Thyroid gland (tissue), 4 donors: ENCODE results near the gene ZNF394. TPM values are rescaled to one million over a fixed set of nuclear protein-coding genes. Genes with fewer than 3 reads are reported as not detected.

Source experiments
- DNase-seq, 2 donors: peaks; one replicate each; pipeline ENCODE4 v3.0.0-alpha.2; 2019
- H3K27ac ChIP-seq, 3 donors: fragments of 200-600 bp; sonication (generic); 1 replicate in 2 of 3; 2 replicates in 1 of 3; pipeline ENCODE4 v1.5.1; 2016 to 2019; ENCODE audit warnings: mild to moderate bottlenecking in 1 of 3, moderate library complexity in 1 of 3
- H3K27me3 ChIP-seq: fragments of 200-600 bp; sonication (generic); one replicate; pipeline ENCODE4 v1.5.1; 2019
- H3K36me3 ChIP-seq, 2 donors: fragments of 200-600 bp; sonication (generic); one replicate each; pipeline ENCODE4 v1.5.1; 2016 to 2019
- H3K4me1 ChIP-seq, 2 donors: fragments of 200-600 bp; sonication (generic); one replicate each; pipeline ENCODE4 v1.5.1; 2017 to 2019
- H3K4me3 ChIP-seq, 3 donors: fragments of 200-600 bp; sonication (generic); replicated peaks in 1 of 3; 1 replicate in 2 of 3; 2 replicates in 1 of 3; pipeline ENCODE4 v1.5.1; 2016; ENCODE audit warnings: mild to moderate bottlenecking in 1 of 3
- H3K9me3 ChIP-seq: fragments of 200-600 bp; sonication (generic); one replicate; pipeline ENCODE4 v1.5.1; 2017
- POLR2A ChIP-seq, 2 donors: fragments of 450-650 bp; IDR thresholded peaks; one replicate each; pipeline ENCODE4 v1.6.1; 2017; ENCODE audit warnings: antibody characterized with exemption in 2 of 2, mild to moderate bottlenecking in 2 of 2, moderate library complexity in 1 of 2
- WGBS, 2 donors: methylation state at CpG; one replicate each; pipeline ENCODE4 v1.1.5; 2017; 5-methylcytosine and 5-hydroxymethylcytosine counted together
- intact Hi-C: fragments of 100-400 bp; cut with DNase I; formaldehyde crosslinking; loops from one replicate; pipeline ENCODE4 v1.15.1; 2023
- total RNA-seq, 4 donors: library from RNA; depleted of rRNA; stranded (reverse); fragments of >200 nt; gene quantifications; one replicate each; pipeline ENCODE4 v1.2.3, GENCODE V29; 2016
- TF ChIP-seq, protein P1 (sequence below), 6 experiments: fragments of 200-600 bp in 3 of 6; fragments of 450-650 bp in 3 of 6; sonication (generic) in 3 of 6; IDR thresholded peaks; one replicate each; pipeline ENCODE4 v1.5.1; 2016 to 2019; ENCODE audit warnings: antibody characterized with exemption in 6 of 6, mild to moderate bottlenecking in 2 of 6, inconsistent platforms in 1 of 6, moderate library complexity in 1 of 6

ZNF394 gene
- total RNA-seq, 4 donors from 2014 or later, result 39.5 to 61.4 (median 46.1) TPM

DNA sequence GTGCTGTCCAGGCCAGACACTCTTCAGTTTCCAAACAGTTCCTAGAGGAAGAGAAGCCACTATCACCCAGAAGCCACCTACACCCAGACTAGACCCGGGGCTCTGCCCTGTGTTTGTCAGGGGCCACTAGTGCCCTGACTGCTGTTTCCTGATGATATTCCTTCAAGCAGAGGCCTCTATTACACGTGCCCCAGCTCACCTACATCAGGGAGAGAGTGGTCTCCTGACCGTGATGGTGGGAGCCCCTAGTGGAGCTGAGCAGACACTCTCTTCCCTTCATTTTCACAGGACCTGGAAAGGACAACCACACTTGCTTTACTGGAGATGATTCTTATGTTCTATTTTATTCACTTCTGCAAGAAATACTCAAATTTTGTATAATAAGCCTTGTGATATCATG lies 9.2 kb downstream of the ZNF394 start:
- Histone ChIP-seq H3K9me3 (no peaks in the 10 kb centered on the region), H3K4me1 (no peaks in the 10 kb centered on the region), H3K27me3 (no peaks in the 10 kb centered on the region), H3K27ac (no peak overlapping the region), H3K4me3 (no peak overlapping the region), H3K36me3 (peaks cover 21 to 26% of the 10 kb centered on the region in 2 donors)
- 46 to 68% methylated on average over 2 to 3 of the region's 3 CpGs for WGBS, 2 donors
- no peak for DNase-seq
- intact Hi-C loops, result no loop called here
- TF ChIP-seq, protein P1, sequence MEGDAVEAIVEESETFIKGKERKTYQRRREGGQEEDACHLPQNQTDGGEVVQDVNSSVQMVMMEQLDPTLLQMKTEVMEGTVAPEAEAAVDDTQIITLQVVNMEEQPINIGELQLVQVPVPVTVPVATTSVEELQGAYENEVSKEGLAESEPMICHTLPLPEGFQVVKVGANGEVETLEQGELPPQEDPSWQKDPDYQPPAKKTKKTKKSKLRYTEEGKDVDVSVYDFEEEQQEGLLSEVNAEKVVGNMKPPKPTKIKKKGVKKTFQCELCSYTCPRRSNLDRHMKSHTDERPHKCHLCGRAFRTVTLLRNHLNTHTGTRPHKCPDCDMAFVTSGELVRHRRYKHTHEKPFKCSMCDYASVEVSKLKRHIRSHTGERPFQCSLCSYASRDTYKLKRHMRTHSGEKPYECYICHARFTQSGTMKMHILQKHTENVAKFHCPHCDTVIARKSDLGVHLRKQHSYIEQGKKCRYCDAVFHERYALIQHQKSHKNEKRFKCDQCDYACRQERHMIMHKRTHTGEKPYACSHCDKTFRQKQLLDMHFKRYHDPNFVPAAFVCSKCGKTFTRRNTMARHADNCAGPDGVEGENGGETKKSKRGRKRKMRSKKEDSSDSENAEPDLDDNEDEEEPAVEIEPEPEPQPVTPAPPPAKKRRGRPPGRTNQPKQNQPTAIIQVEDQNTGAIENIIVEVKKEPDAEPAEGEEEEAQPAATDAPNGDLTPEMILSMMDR (IDR thresholded peaks at IDR 0.05), result no peak
- no peak for TF ChIP-seq POLR2A (IDR thresholded peaks at IDR 0.05)

DNA sequence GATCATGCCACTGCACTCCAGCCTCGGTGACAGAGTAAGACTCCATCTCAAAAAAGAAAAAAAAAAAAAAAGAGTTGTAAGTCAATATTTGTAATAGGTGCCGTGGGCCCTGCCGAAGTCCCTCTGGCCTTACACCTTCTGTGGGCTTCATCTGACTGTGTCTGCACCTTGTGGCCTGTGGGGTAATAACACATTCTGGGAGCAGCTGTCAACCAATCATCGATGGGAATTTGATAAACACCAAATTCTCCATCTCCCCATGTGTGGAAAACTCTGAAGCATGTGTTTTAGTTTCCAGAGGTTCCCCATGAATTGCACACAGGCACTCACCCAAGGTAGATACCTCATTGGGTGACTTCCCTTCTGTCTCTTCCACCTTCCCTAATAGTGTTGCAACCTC lies 10.8 kb downstream of the ZNF394 start:
- peaks cover 13 to 15% of the 10 kb centered on the region in 2 donors for H3K36me3 ChIP-seq

DNA sequence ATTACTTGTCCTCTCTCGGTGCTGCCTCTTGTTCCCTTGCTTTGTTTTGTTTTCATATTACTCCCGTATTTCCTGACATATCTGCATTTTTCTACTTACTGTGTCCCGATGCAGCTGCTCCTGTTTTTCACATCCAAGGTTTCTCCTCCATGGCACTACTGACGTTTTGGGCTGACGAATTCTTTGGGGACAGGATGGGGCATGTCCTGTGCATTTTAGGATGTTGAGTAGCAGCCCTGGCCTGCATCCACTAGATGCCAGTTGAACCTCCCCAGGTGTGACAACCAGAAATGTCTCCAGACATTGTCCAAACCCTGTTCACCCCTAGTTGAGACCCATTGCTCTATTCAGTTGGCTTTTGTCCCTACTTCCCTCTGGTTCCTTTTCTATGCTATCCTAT lies 15.0 kb downstream of the ZNF394 start:
- H3K4me1 ChIP-seq, result no peaks in the 10 kb centered on the region
- peaks cover 0 to 9% of the 10 kb centered on the region in 2 donors for H3K36me3 ChIP-seq
- no peak overlapping the region for H3K27ac ChIP-seq
- H3K4me3 ChIP-seq, result no peak overlapping the region
- intact Hi-C loops, result no loop called here
- H3K27me3 ChIP-seq, result no peaks in the 10 kb centered on the region
- H3K9me3 ChIP-seq, result no peaks in the 10 kb centered on the region
- TF ChIP-seq, protein P1 (IDR thresholded peaks at IDR 0.05), result no peak
- TF ChIP-seq POLR2A (IDR thresholded peaks at IDR 0.05), result no peak
- 85 to 91% methylated on average over 5 of the region's 5 CpGs for WGBS, 2 donors
- DNase-seq, result no peak

More for the DNA sequence above, 10.8 kb downstream of the ZNF394 start:
- TF ChIP-seq, protein P1 (IDR thresholded peaks at IDR 0.05), result no peak
- no peak for TF ChIP-seq POLR2A (IDR thresholded peaks at IDR 0.05)
- no peak overlapping the region for H3K27ac ChIP-seq
- no peak overlapping the region for H3K4me3 ChIP-seq
- intact Hi-C loops, result no loop called here
- 93 to 97% methylated on average over 4 of the region's 4 CpGs for WGBS, 2 donors
- no peaks in the 10 kb centered on the region for H3K27me3 ChIP-seq
- H3K9me3 ChIP-seq, result no peaks in the 10 kb centered on the region
- DNase-seq, result no peak
- no peaks in the 10 kb centered on the region for H3K4me1 ChIP-seq

DNA sequence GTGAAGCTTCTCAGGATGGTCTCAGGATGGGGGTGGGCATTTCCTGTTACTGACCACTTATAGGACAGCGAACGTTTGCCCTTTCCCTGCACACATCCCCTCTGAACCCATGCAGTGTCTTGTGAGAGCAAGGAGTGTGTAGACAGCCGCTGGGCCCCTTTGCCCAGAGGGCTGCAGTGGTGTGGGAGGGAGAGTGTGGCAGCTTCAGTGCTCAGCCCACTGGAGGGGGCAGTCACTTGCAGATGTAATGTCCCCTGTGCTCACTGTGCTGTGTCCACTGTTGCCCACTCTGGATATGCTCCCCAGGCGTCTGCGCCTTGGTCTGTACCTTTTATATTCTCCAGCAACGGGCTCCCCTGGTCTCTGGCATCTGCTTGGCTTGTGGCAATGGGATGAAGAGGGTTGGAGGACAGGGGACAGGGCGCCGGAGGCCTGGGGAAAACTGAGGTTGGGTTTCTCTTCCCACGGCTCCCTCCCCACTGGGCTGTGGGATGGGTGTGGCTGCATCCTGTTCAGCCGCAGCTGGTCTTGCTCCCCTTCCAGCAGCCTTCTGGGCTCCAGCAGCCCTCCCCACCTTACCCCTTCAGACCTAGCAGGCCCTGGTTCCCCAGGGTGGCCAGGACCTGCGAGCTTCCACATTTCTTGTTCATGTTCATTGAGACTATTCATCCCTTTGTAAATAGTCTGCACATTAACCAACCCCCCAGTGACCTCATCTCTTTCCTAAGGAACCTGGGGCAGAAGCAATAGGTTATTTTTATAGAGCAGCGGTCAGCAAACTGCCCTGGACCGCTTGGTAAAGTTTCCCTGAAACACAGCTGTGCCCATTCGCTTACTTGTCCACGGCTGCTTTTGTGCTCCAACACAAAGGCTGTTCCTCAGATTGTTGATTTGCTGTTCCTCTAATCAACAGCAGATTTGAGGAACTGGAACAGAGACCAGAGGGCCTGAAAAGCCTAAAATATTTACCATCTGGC lies 21.3 kb downstream of the ZNF394 start:
- Histone ChIP-seq H3K4me1 (peaks cover 0 to 2% of the 10 kb centered on the region in 2 donors), H3K27ac (no peak overlapping the region)
- no peak for TF ChIP-seq POLR2A (IDR thresholded peaks at IDR 0.05)
- TF ChIP-seq, protein P1 (IDR thresholded peaks at IDR 0.05), result no peak

DNA sequence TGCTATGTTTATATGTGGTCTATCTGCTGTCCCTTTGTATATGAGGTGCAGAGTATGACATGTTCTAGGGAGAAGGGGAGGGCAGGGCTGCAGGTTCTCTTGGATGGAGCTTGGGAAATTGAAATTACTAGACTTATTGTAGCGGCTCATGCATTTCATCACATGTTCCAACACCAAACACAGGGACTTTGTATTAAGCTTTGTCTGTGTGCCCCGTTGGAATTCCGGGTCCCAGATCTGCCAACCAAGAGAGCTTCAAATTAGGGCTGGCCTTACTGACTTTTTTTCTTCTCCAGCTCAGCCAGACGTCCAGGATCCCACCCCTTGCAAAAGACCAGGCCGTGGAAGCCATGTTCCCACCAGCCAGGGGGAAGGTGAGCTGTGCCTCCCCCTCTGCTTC lies 24.0 kb downstream of the ZNF394 start:
- H3K9me3 ChIP-seq, result no peaks in the 10 kb centered on the region
- peaks cover 3 to 8% of the 10 kb centered on the region in 2 donors for H3K4me1 ChIP-seq
- DNase-seq, result no peak
- H3K27ac ChIP-seq, result no peak overlapping the region
- H3K4me3 ChIP-seq, result no peak overlapping the region
- TF ChIP-seq POLR2A (IDR thresholded peaks at IDR 0.05), result no peak
- TF ChIP-seq, protein P1 (IDR thresholded peaks at IDR 0.05), result no peak
- intact Hi-C loops, result no loop called here
- 85 to 88% methylated on average over 5 of the region's 5 CpGs for WGBS, 2 donors
- H3K27me3 ChIP-seq, result no peaks in the 10 kb centered on the region
- H3K36me3 ChIP-seq, result peaks cover 0 to 4% of the 10 kb centered on the region in 2 donors

More for the DNA sequence above, 21.3 kb downstream of the ZNF394 start:
- intact Hi-C loops, result no loop called here
- 76 to 85% methylated on average over 12 to 15 of the region's 15 CpGs for WGBS, 2 donors
- H3K36me3 ChIP-seq, result peaks cover 0 to 9% of the 10 kb centered on the region in 2 donors
- no peaks in the 10 kb centered on the region for H3K9me3 ChIP-seq
- H3K27me3 ChIP-seq, result no peaks in the 10 kb centered on the region
- DNase-seq, result no peak
- H3K4me3 ChIP-seq, result no peak overlapping the region
